WTC11 (cell line): ENCODE measurements around the gene MYO5B.

Experiments
- FOXJ3 ChIP-seq: sonication (generic); formaldehyde crosslinking; IDR thresholded peaks from 2 replicates; pipeline ENCODE4 v1.9.0; 2021; ENCODE audit warnings: missing genetic modification reagents, mild to moderate bottlenecking, borderline replicate concordance
- JUN ChIP-seq: sonication (generic); formaldehyde crosslinking; IDR thresholded peaks from 2 replicates; pipeline ENCODE4 v1.8.0; 2023; ENCODE audit warnings: mild to moderate bottlenecking, missing genetic modification reagents
- NR2C2 ChIP-seq: sonication (generic); formaldehyde crosslinking; IDR thresholded peaks from 2 replicates; pipeline ENCODE4 v1.8.0; 2022; ENCODE audit warnings: mild to moderate bottlenecking, missing genetic modification reagents
- TCF7 ChIP-seq: sonication (generic); formaldehyde crosslinking; IDR thresholded peaks from 2 replicates; pipeline ENCODE4 v1.8.0; 2022; ENCODE audit warnings: mild to moderate bottlenecking, low read depth, missing genetic modification reagents, moderate library complexity
- ZNF121 ChIP-seq: sonication (generic); formaldehyde crosslinking; IDR thresholded peaks from 2 replicates; pipeline ENCODE4 v1.8.0; 2023; ENCODE audit warnings: missing genetic modification reagents
- ZNF138 ChIP-seq: sonication (generic); formaldehyde crosslinking; conservative IDR thresholded peaks from 2 replicates; pipeline ENCODE4 v1.8.1; 2022; ENCODE audit warnings: mild to moderate bottlenecking, moderate library complexity, missing genetic modification reagents
- TF ChIP-seq, protein P1 (sequence below): fragments of 200-600 bp; IDR thresholded peaks from 2 replicates; pipeline ENCODE4 v1.8.0; 2022; ENCODE audit warnings: antibody characterized with exemption
- TF ChIP-seq, protein P2 (sequence below): sonication (generic); formaldehyde crosslinking; IDR thresholded peaks from 2 replicates; pipeline ENCODE4 v1.8.0; 2022; ENCODE audit warnings: mild to moderate bottlenecking, missing genetic modification reagents

DNA sequence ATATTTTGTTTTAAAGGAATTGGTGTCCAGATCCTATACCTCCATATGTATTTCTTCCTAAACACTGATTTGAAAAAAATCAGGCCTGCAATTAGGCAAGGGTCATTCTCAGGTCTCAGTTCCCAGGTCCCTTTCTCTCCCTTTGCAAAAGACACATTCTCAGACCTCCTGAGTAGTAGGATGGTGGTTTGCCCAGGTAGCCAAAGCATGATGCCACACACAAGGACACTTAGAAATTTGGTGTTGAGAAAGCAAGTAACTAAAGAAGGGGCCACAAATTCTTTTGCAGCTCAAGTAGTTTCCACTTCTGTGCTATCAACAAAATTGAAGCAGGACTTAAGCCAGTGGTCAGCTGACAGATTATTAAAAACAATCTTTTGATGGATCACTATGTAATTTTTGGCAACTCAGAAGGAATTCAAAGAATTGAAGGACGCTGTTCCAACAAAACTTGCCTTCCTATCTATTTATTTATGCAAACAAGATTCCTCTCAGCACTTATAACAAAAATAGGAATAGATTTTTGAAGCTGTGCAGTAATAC is 6.6 kb upstream of the MYO5B start:
- TF ChIP-seq, protein P1, sequence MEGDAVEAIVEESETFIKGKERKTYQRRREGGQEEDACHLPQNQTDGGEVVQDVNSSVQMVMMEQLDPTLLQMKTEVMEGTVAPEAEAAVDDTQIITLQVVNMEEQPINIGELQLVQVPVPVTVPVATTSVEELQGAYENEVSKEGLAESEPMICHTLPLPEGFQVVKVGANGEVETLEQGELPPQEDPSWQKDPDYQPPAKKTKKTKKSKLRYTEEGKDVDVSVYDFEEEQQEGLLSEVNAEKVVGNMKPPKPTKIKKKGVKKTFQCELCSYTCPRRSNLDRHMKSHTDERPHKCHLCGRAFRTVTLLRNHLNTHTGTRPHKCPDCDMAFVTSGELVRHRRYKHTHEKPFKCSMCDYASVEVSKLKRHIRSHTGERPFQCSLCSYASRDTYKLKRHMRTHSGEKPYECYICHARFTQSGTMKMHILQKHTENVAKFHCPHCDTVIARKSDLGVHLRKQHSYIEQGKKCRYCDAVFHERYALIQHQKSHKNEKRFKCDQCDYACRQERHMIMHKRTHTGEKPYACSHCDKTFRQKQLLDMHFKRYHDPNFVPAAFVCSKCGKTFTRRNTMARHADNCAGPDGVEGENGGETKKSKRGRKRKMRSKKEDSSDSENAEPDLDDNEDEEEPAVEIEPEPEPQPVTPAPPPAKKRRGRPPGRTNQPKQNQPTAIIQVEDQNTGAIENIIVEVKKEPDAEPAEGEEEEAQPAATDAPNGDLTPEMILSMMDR: no peak
- TF ChIP-seq TCF7 (no peak), JUN (no peak), ZNF121 (CRISPR knock-in tag) (no peak), FOXJ3 (CRISPR knock-in tag) (no peak), ZNF138 (CRISPR knock-in tag) (no peak), NR2C2 (CRISPR knock-in tag) (no peak)
- TF ChIP-seq, protein P2, sequence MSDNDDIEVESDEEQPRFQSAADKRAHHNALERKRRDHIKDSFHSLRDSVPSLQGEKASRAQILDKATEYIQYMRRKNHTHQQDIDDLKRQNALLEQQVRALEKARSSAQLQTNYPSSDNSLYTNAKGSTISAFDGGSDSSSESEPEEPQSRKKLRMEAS: no peak
